Dendritic cell treated with granulocyte-macrophage colony-stimulating factor and Interleukin-4, amounts not matched to agents 40 ng/mL and 50 ng/mL, for 4 days (primary cell): ENCODE data around the gene ETV6.
"Not testable (repeated sequence)": the region's sequence is repeated elsewhere in the genome, so short reads cannot be mapped to it uniquely, and the experiment has no call there.

Experiments used
- H3K27ac Mint-ChIP-seq: one replicate; pipeline ENCODE4 v1.8.0; 2022; ENCODE audit warnings: mild to moderate bottlenecking, mixed read lengths
- H3K27me3 Mint-ChIP-seq: one replicate; pipeline ENCODE4 v1.8.0; 2022; ENCODE audit warnings: mild to moderate bottlenecking, mixed read lengths
- H3K36me3 Mint-ChIP-seq: one replicate; pipeline ENCODE4 v1.8.0; 2022; ENCODE audit warnings: low read depth, mixed read lengths
- H3K4me1 Mint-ChIP-seq: one replicate; pipeline ENCODE4 v1.8.0; 2022; ENCODE audit warnings: low read depth, mixed read lengths
- H3K4me3 Mint-ChIP-seq: one replicate; pipeline ENCODE4 v1.8.0; 2022; ENCODE audit warnings: mild to moderate bottlenecking, moderate library complexity, mixed read lengths
- H3K9me3 Mint-ChIP-seq: one replicate; pipeline ENCODE4 v1.8.0; 2022; ENCODE audit warnings: mixed read lengths
- intact Hi-C: fragments of 100-400 bp; cut with micrococcal nuclease; formaldehyde crosslinking; loops from one replicate; pipeline ENCODE4 v1.15.0; 2022

ETV6 gene

DNA sequence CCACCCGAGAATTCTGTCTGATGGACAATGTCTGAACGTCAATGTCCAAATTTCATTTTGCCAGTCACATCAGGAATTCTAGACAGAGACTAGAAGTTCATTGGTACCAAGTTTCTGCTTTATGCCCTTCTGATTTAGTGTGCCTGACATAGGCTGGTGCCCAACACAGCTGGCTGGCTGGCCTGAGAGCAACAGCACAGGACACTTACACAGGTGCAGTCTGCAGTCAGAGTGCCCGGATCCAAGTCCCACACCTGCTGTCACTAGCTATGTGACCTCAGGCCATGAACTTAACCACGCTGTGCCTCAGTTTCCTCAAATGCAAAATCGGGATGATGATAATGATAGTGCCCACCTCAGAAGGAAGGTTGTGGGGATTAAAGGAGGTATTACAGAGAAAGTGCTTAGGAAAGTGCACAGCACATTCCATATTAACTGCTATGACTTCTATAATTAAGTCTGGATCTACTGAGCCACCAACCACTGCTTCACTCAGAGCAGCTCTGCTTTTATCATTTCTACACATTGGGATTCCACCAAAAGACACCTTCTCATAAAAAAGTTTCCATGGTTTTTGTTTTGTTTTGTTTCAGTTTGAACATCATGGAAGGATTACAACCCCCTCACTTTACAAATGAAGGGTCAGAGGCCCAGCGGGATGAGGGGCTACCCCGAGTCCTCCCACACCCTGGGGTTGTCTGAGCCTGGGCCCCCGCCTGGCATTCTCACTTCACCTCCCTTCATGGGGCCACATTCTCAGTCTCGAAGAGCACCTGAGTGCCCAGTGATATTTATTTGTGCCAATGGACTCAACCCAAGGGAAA lies 252.4 kb downstream of the ETV6 start:
- H3K4me1 Mint-ChIP-seq: peaks cover 11% of the 10 kb centered on the region
- no peaks in the 10 kb centered on the region for H3K9me3 Mint-ChIP-seq
- no peak overlapping the region for H3K27ac Mint-ChIP-seq
- peaks cover 6% of the 10 kb centered on the region for H3K36me3 Mint-ChIP-seq
- H3K27me3 Mint-ChIP-seq: no peaks in the 10 kb centered on the region
- no peak overlapping the region for H3K4me3 Mint-ChIP-seq
- intact Hi-C loops: no loop called here

DNA sequence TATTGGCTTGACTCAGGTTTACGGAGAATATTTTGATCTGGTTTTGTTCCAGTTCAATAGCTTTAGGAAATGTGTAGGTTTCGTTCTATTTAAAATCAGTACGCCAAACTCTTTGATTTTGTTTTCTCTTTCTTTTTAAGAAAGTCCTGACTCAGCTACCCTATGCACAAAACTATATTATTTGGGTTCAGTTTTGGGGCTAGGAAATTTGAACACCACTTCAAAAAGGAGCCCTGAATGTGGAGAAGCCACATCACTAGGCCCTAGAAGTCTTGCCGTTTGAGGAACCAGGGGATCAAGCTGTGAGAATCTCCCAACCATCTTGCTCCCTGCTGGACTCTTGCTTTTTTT lies 253.0 kb downstream of the ETV6 start:
- no peaks in the 10 kb centered on the region for H3K27me3 Mint-ChIP-seq
- intact Hi-C loops: no loop called here
- H3K9me3 Mint-ChIP-seq: peaks cover 3% of the 10 kb centered on the region
- peaks cover 1% of the 10 kb centered on the region for H3K36me3 Mint-ChIP-seq
- H3K4me3 Mint-ChIP-seq: no peak overlapping the region
- H3K4me1 Mint-ChIP-seq: peaks cover 6% of the 10 kb centered on the region
- H3K27ac Mint-ChIP-seq: no peak overlapping the region

DNA sequence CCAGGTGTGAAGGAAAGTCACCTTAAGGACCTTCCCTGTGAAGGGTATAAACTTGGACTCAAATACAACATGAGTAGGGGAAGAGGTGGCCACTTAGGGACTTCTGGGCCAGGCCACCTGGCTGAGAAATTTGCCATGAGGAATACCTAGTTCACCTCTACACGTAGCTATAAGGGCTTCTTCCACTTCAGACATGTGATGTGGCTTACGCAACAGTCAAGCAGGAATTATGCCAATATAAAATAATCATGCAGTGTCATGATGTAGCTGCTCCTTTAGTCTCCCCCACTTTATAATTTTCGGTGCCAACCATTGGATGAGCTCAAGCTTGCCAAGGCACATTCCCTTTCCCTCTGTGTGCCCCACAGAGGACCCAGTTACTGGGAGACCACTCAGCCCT lies 254.7 kb downstream of the ETV6 start:
- H3K4me3 Mint-ChIP-seq: no peak overlapping the region
- intact Hi-C loops: no loop called here
- H3K4me1 Mint-ChIP-seq: peaks cover 5% of the 10 kb centered on the region

GRCh38 chr12:11905534-11905933 lies 256.1 kb downstream of the ETV6 start:
- Mint-ChIP-seq H3K27me3 (peaks cover 3% of the 10 kb centered on the region), H3K4me1 (peaks cover 5% of the 10 kb centered on the region), H3K27ac (no peak overlapping the region), H3K36me3 (no peaks in the 10 kb centered on the region), H3K9me3 (peaks cover 15% of the 10 kb centered on the region), H3K4me3 (no peak overlapping the region)
- intact Hi-C loops: no loop called here

More for the DNA sequence above, 254.7 kb downstream of the ETV6 start:
- Mint-ChIP-seq H3K27me3 (no peaks in the 10 kb centered on the region), H3K36me3 (no peaks in the 10 kb centered on the region), H3K9me3 (peaks cover 9% of the 10 kb centered on the region), H3K27ac (no peak overlapping the region)

DNA sequence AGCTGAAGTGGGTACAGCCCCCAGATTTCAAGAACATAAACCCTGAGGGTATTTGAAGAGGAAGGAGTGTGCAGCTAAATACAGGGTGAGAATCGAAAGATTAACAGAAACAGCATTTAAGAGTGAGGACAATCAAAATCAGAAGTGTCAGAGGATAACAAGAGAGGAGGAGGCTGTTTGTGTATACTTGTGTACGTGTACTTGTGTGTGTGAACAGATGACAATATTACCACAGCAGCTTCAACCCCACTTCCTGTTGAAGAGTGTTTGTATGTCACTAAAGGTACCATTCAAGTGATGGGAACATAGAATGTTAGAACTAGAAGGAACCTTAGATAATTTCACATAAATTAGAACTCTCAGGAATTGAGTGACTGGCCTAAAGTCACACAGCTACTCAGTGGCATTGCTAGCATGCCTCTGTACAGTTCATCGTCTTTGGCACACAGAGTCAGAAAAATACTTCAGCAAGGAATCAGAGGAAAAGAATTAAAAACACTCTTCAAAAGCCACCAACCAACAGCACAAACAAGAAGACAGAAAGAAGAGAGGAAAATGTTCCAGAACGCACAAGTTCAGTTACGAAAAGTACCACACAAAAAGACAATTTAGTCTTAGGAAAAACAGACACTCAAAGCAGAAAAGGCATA lies 256.9 kb downstream of the ETV6 start:
- Mint-ChIP-seq H3K27me3 (peaks cover 3% of the 10 kb centered on the region), H3K4me3 (no peak overlapping the region), H3K4me1 (peaks cover 5% of the 10 kb centered on the region), H3K36me3 (no peaks in the 10 kb centered on the region), H3K27ac (no peak overlapping the region), H3K9me3 (peaks cover 17% of the 10 kb centered on the region)
- intact Hi-C loops: no loop called here

GRCh38 chr12:11907625-11908024 lies 258.2 kb downstream of the ETV6 start:
- H3K9me3 Mint-ChIP-seq: peaks cover 27% of the 10 kb centered on the region
- H3K27ac Mint-ChIP-seq: no peak overlapping the region
- intact Hi-C loops: no loop called here

GRCh38 chr12:11909406-11909805 lies 259.9 kb downstream of the ETV6 start:
- H3K36me3 Mint-ChIP-seq: not testable (repeated sequence)

More at GRCh38 chr12:11907625-11908024, 258.2 kb downstream of the ETV6 start:
- Mint-ChIP-seq H3K27me3 (peaks cover 3% of the 10 kb centered on the region), H3K36me3 (no peaks in the 10 kb centered on the region), H3K4me1 (peaks cover 5% of the 10 kb centered on the region), H3K4me3 (no peak overlapping the region)

GRCh38 chr12:11916113-11916512 lies 266.6 kb downstream of the ETV6 start:
- H3K27ac Mint-ChIP-seq: no peak overlapping the region
- H3K27me3 Mint-ChIP-seq: no peaks in the 10 kb centered on the region
- peaks cover 9% of the 10 kb centered on the region for H3K9me3 Mint-ChIP-seq
- H3K4me3 Mint-ChIP-seq: no peak overlapping the region
- no peaks in the 10 kb centered on the region for H3K36me3 Mint-ChIP-seq
- intact Hi-C loops: no loop called here
- peaks cover 10% of the 10 kb centered on the region for H3K4me1 Mint-ChIP-seq

More at GRCh38 chr12:11909406-11909805, 259.9 kb downstream of the ETV6 start:
- H3K27me3 Mint-ChIP-seq, H3K27ac Mint-ChIP-seq, H3K4me1 Mint-ChIP-seq, intact Hi-C loops, H3K4me3 Mint-ChIP-seq: not testable (repeated sequence)
- peaks cover 27% of the 10 kb centered on the region for H3K9me3 Mint-ChIP-seq

DNA sequence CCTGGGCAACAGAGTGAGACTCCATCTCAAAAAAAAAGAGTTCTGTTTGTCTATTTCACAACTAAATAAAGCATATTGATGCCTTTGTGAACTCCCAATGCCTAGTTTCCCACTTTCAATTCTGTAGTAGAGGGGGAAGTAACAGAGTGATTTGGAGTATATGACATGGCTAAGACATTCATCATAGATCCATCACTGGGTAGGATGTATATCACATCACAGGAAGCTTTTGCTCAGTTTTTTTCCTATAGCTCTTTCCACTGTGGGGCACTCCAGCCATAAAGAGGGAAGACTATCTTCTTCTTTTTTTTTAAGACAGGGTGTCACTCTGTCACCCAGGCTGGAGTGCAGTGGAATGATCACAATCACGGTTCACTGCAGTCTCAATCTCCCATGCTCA lies 267.3 kb downstream of the ETV6 start:
- no peaks in the 10 kb centered on the region for H3K36me3 Mint-ChIP-seq
- intact Hi-C loops: no loop called here
- no peak overlapping the region for H3K27ac Mint-ChIP-seq
- H3K27me3 Mint-ChIP-seq: no peaks in the 10 kb centered on the region
- H3K4me1 Mint-ChIP-seq: peaks cover 10% of the 10 kb centered on the region
- no peak overlapping the region for H3K4me3 Mint-ChIP-seq
- H3K9me3 Mint-ChIP-seq: peaks cover 7% of the 10 kb centered on the region

DNA sequence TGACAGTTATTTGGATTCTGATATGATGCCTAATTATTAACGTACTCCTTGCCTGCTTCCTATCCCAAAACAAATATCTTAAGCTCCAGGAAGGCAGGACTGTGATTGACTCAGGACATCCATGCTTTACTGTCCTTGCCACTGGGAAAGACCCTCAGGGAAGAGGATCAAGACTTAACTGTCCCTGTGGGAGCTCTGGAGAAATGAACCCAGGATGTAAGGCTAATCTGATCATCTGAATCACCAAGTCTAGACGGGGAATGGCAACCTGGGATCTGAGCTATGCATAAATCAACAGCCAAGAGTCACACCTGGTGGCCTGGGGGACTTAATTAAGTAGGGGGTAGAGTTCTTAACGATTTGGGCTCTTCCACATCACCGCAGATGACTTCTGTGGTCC lies 268.0 kb downstream of the ETV6 start:
- no peak overlapping the region for H3K4me3 Mint-ChIP-seq
- peaks cover 10% of the 10 kb centered on the region for H3K4me1 Mint-ChIP-seq
- intact Hi-C loops: no loop called here
- no peak overlapping the region for H3K27ac Mint-ChIP-seq
- H3K36me3 Mint-ChIP-seq: no peaks in the 10 kb centered on the region
- no peaks in the 10 kb centered on the region for H3K27me3 Mint-ChIP-seq
- H3K9me3 Mint-ChIP-seq: no peaks in the 10 kb centered on the region

DNA sequence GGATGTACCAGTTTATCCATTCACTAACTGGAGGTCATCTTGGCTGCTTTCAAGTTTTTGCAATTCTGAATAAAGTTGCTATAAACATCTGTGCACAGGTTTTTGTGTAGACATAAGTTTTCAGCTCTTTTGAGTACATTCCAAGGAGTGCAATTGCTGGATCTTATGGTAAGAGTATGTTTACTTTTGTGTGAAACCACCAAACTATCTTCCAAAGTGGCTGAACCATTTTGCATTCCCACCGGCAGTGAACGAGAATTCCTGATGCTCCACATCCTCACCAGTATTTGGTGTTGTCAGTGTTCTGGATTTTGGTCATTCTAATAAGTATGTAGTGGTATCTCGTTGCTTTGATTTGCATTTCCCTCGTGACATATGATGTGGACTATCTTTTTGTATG lies 270.8 kb downstream of the ETV6 start:
- no peaks in the 10 kb centered on the region for H3K9me3 Mint-ChIP-seq
- no peaks in the 10 kb centered on the region for H3K36me3 Mint-ChIP-seq
- H3K27ac Mint-ChIP-seq: no peak overlapping the region

DNA sequence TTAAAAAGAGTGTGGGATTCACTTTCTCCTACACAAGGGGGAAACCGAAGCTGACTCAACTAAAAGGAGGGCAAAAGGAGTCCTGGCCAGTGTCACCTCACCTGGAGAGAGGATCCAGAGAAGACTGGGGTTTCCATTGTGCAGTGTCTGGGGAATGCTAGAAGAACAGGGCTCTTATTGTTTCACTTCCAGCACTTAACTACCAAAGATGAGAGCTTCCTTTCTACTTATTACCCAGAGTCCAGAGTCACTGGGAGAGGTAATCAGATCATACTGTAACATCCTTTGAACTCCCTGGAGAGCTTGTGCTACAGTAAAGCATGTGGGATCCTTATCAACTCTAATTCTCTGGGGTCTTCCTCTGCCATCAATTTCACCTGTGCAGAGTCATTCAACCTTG lies 272.9 kb downstream of the ETV6 start:
- Mint-ChIP-seq H3K27ac (no peak overlapping the region), H3K4me1 (no peaks in the 10 kb centered on the region), H3K4me3 (no peak overlapping the region), H3K9me3 (no peaks in the 10 kb centered on the region), H3K36me3 (no peaks in the 10 kb centered on the region), H3K27me3 (no peaks in the 10 kb centered on the region)
- intact Hi-C loops: no loop called here

More for the DNA sequence above, 270.8 kb downstream of the ETV6 start:
- intact Hi-C loops: no loop called here
- no peaks in the 10 kb centered on the region for H3K27me3 Mint-ChIP-seq
- H3K4me1 Mint-ChIP-seq: peaks cover 10% of the 10 kb centered on the region
- no peak overlapping the region for H3K4me3 Mint-ChIP-seq

DNA sequence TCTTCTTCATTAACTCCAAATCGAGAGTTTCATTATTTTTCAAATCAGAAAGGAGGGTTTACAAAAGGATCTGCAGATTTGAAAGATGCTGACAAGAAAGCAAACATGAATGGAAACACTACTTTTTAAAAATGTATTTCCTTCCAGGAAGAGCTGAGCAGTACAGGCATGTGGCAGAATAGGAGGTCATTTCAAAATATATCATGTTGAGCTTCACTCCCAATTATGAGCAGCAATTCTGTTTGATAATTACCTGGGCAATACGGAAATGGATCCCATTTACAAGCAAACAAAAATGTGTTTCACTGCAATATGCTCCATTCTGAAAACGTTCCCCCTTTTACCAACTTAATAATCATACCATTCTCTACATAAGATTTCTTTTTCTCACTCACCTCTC lies 273.6 kb downstream of the ETV6 start:
- no peaks in the 10 kb centered on the region for H3K36me3 Mint-ChIP-seq
- intact Hi-C loops: no loop called here
- no peaks in the 10 kb centered on the region for H3K4me1 Mint-ChIP-seq
- no peaks in the 10 kb centered on the region for H3K9me3 Mint-ChIP-seq
- no peaks in the 10 kb centered on the region for H3K27me3 Mint-ChIP-seq
- peak overlapping the region; percentile 21 for H3K27ac Mint-ChIP-seq
- no peak overlapping the region for H3K4me3 Mint-ChIP-seq

DNA sequence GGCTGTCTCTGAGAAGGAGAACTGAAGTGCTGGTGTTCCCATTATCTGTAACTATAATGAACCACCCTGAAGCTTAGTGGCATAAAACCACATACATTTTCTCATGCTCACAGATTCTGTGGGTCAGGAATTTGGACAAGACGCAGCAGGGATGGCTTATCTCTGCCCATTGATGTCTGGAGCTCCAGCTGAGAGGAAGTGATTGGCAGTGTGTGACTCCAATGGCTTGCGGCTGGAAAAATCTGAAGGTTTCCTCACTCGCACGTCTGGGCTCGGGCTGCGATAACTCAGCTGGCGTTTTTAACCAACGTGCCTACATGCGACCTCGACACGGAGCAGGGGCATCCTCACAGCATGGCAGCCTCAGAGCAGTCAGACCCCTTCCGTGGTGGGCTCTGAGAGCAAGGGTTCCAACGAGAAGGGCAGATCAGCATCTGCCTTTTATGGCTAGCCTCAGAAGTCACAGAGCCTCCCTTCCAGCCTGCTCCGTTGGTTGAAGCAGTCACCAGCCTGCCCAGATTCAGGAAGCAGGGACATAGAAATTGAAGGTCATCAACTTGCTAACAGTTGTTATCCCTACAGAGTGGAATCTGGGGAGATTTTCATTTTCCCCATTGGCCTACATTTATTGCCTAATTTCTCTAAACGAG lies 277.9 kb downstream of the ETV6 start:
- Mint-ChIP-seq H3K4me3 (no peak overlapping the region), H3K4me1 (no peaks in the 10 kb centered on the region), H3K9me3 (no peaks in the 10 kb centered on the region), H3K27me3 (peaks cover 4% of the 10 kb centered on the region), H3K27ac (no peak overlapping the region), H3K36me3 (no peaks in the 10 kb centered on the region)
- intact Hi-C loops: no loop called here
